HEK293 (cell line): Measurements from ENCODE around the gene ALAD.

Experiments
- CTCF ChIA-PET: fragments of 350-600 bp; formaldehyde crosslinking; extraction: SDS; loops from one replicate; lab custom pipeline; 2021; ENCODE audit warnings: antibody characterized with exemption; lab: Yijun Ruan, JAX
- POLR2A ChIA-PET: fragments of 300-600 bp; formaldehyde crosslinking; extraction: SDS; loops from one replicate; lab custom pipeline; 2020; ENCODE audit warnings: antibody characterized with exemption, inconsistent platforms; lab: Yijun Ruan, JAX
- H3K27ac ChIP-seq: fragments of 200-500 bp; sonication (Bioruptor generic); 2 replicates; pipeline ENCODE4 v1.5.1; 2014; ENCODE audit warnings: low read depth, low read length, control low read depth, inconsistent platforms; ENCODE audit errors: extremely low read depth
- H3K36me3 ChIP-seq, 2 experiments: fragments of 200-500 bp in 1 of 2; sonication (Bioruptor generic) in 1 of 2; 1 replicate in 1 of 2; 2 replicates in 1 of 2; pipeline ENCODE4 v1.5.1; 2014 to 2017; ENCODE audit warnings: inconsistent platforms in 2 of 2, low read length in 2 of 2; ENCODE audit not compliant: control insufficient read depth in 2 of 2, insufficient read depth in 1 of 2
- H3K4me1 ChIP-seq: fragments of 200-500 bp; sonication (Bioruptor generic); 2 replicates; pipeline ENCODE4 v1.5.1; 2014; ENCODE audit warnings: mild to moderate bottlenecking, low read length, inconsistent platforms; ENCODE audit not compliant: control insufficient read depth, insufficient read depth
- H3K4me3 ChIP-seq: 2 replicates; pipeline ENCODE4 v1.5.1; 2011; ENCODE audit warnings: low read depth, mild to moderate bottlenecking, control low read depth, low read length, moderate library complexity
- H3K9me3 ChIP-seq: fragments of 200-500 bp; sonication (Bioruptor generic); 2 replicates; pipeline ENCODE4 v1.5.1; 2014; ENCODE audit warnings: low read depth, low read length, inconsistent platforms; ENCODE audit not compliant: control insufficient read depth, insufficient read depth
- ATF2 ChIP-seq: fragments of 450-650 bp; formaldehyde crosslinking; IDR thresholded peaks from 2 replicates; pipeline ENCODE4 v1.5.1; 2016; ENCODE audit warnings: missing biosample characterization, missing genetic modification characterization, low read depth
- FEZF1 ChIP-seq: fragments of 450-650 bp; formaldehyde crosslinking; IDR thresholded peaks from 2 replicates; pipeline ENCODE4 v1.5.1; 2016; ENCODE audit warnings: missing biosample characterization, missing genetic modification characterization
- KLF7 ChIP-seq: fragments of 450-650 bp; formaldehyde crosslinking; IDR thresholded peaks from 2 replicates; pipeline ENCODE4 v1.5.1; 2016; ENCODE audit warnings: missing biosample characterization, missing genetic modification characterization, borderline replicate concordance
- KLF8 ChIP-seq: fragments of 450-650 bp; formaldehyde crosslinking; IDR thresholded peaks from 2 replicates; pipeline ENCODE4 v1.5.1; 2016; ENCODE audit warnings: missing biosample characterization, missing genetic modification characterization
- MYNN ChIP-seq: fragments of 450-650 bp; formaldehyde crosslinking; IDR thresholded peaks from 2 replicates; pipeline ENCODE4 v1.5.1; 2016; ENCODE audit warnings: missing biosample characterization, missing genetic modification characterization, borderline replicate concordance
- SCRT1 ChIP-seq: fragments of 450-650 bp; formaldehyde crosslinking; IDR thresholded peaks from 2 replicates; pipeline ENCODE4 v1.5.1; 2016; ENCODE audit warnings: missing biosample characterization, missing genetic modification characterization, borderline replicate concordance
- SCRT2 ChIP-seq: fragments of 450-650 bp; formaldehyde crosslinking; IDR thresholded peaks from 2 replicates; pipeline ENCODE4 v1.5.1; 2016; ENCODE audit warnings: missing biosample characterization, missing genetic modification characterization
- SP3 ChIP-seq: fragments of 450-650 bp; formaldehyde crosslinking; IDR thresholded peaks from 2 replicates; pipeline ENCODE4 v1.5.1; 2016; ENCODE audit warnings: missing biosample characterization, missing genetic modification characterization
- ZBTB17 ChIP-seq: fragments of 450-650 bp; formaldehyde crosslinking; IDR thresholded peaks from 2 replicates; pipeline ENCODE4 v1.5.1; 2016; ENCODE audit warnings: missing biosample characterization, missing genetic modification characterization
- ZBTB20 ChIP-seq: fragments of 450-650 bp; formaldehyde crosslinking; IDR thresholded peaks from 2 replicates; pipeline ENCODE4 v1.5.1; 2016; ENCODE audit warnings: missing biosample characterization, missing genetic modification characterization
- ZFHX2 ChIP-seq: fragments of 450-650 bp; formaldehyde crosslinking; conservative IDR thresholded peaks from 2 replicates; pipeline ENCODE4 v1.5.1; 2016; ENCODE audit warnings: missing biosample characterization, missing genetic modification characterization
- ZFP37 ChIP-seq: fragments of 450-650 bp; formaldehyde crosslinking; IDR thresholded peaks from 2 replicates; pipeline ENCODE4 v1.5.1; 2016; ENCODE audit warnings: missing biosample characterization, missing genetic modification characterization
- ZIC2 ChIP-seq: fragments of 450-650 bp; formaldehyde crosslinking; IDR thresholded peaks from 2 replicates; pipeline ENCODE4 v1.5.1; 2016; ENCODE audit warnings: missing biosample characterization, missing genetic modification characterization
- ZNF146 ChIP-seq: fragments of 450-650 bp; formaldehyde crosslinking; IDR thresholded peaks from 2 replicates; pipeline ENCODE4 v1.5.1; 2016; ENCODE audit warnings: missing biosample characterization, missing genetic modification characterization
- ZNF223 ChIP-seq: fragments of 450-650 bp; formaldehyde crosslinking; IDR thresholded peaks from 2 replicates; pipeline ENCODE4 v1.5.1; 2016; ENCODE audit warnings: missing biosample characterization, missing genetic modification characterization
- ZNF24 ChIP-seq: fragments of 450-650 bp; formaldehyde crosslinking; IDR thresholded peaks from 2 replicates; pipeline ENCODE4 v1.5.1; 2016; ENCODE audit warnings: missing biosample characterization, missing genetic modification characterization
- ZNF561 ChIP-seq: fragments of 450-650 bp; IDR thresholded peaks from 2 replicates; pipeline ENCODE4 v1.5.1; 2018; ENCODE audit warnings: missing biosample characterization, missing genetic modification characterization, borderline replicate concordance
- ZNF585B ChIP-seq: fragments of 450-650 bp; formaldehyde crosslinking; IDR thresholded peaks from 2 replicates; pipeline ENCODE4 v1.5.1; 2016; ENCODE audit warnings: missing biosample characterization, missing genetic modification characterization
- ZNF624 ChIP-seq: fragments of 450-650 bp; formaldehyde crosslinking; IDR thresholded peaks from 2 replicates; pipeline ENCODE4 v1.5.1; 2017; ENCODE audit warnings: missing biosample characterization, missing genetic modification characterization
- ZNF629 ChIP-seq: fragments of 450-650 bp; formaldehyde crosslinking; IDR thresholded peaks from 2 replicates; pipeline ENCODE4 v1.5.1; 2017; ENCODE audit warnings: missing biosample characterization, missing genetic modification characterization
- ZNF747 ChIP-seq: fragments of 450-650 bp; formaldehyde crosslinking; IDR thresholded peaks from 2 replicates; pipeline ENCODE4 v1.5.1; 2016; ENCODE audit warnings: missing biosample characterization, missing genetic modification characterization
- ZSCAN23 ChIP-seq: fragments of 450-650 bp; formaldehyde crosslinking; IDR thresholded peaks from 2 replicates; pipeline ENCODE4 v1.5.1; 2016; ENCODE audit warnings: missing biosample characterization, missing genetic modification characterization
- TF ChIP-seq, protein P1 (sequence below): fragments of 450-650 bp; formaldehyde crosslinking; IDR thresholded peaks from 2 replicates; pipeline ENCODE4 v1.5.0; 2017; ENCODE audit warnings: missing biosample characterization, missing genetic modification characterization, borderline replicate concordance
- TF ChIP-seq, protein P2 (sequence below): fragments of 450-650 bp; formaldehyde crosslinking; IDR thresholded peaks from 2 replicates; pipeline ENCODE4 v1.5.1; 2017; ENCODE audit warnings: missing biosample characterization, missing genetic modification characterization
- TF ChIP-seq, protein P3 (sequence below): fragments of 450-650 bp; formaldehyde crosslinking; IDR thresholded peaks from 2 replicates; pipeline ENCODE4 v1.5.1; 2016; ENCODE audit warnings: missing biosample characterization, missing genetic modification characterization

Gene ALAD

DNA sequence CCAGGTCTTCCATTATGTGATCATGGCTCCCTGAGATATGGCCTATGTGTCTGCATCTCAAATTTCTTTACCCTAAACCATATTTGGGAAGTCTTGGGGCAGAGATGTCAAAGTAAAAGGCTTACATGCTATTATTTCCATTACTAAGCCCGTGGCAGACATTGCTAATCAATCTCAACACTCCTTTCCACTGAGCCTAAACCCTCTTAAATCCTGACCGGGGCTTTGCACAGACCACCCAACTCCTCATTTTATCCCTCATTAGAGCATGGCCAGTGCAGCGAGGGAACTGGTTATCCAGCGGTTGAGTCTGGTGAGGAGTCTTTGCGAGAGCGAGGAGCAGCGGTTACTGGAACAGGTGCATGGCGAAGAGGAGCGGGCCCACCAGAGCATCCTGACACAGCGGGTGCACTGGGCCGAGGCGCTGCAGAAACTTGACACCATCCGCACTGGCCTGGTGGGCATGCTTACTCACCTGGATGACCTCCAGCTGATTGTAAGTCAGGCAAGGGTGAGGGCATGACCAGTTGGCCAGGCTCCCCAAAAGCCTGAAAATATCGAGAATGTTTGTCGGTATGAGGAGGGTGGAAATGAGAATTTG is 40.7 kb downstream of the ALAD start (continued):
- TF ChIP-seq KLF7 (tag by site-specific recombination) (no peak), SP3 (tag by site-specific recombination) (no peak), FEZF1 (no peak), ZBTB17 (tag by site-specific recombination) (0 out of 2 replicates have a peak, but pooled peaks have one; percentile 10), ZSCAN23 (tag by site-specific recombination) (no peak), ZNF146 (tag by site-specific recombination) (no peak), MYNN (tag by site-specific recombination) (peak; percentile 83), ZBTB20 (tag by site-specific recombination) (no peak), ZNF747 (tag by site-specific recombination) (no peak)
- TF ChIP-seq, protein P1, sequence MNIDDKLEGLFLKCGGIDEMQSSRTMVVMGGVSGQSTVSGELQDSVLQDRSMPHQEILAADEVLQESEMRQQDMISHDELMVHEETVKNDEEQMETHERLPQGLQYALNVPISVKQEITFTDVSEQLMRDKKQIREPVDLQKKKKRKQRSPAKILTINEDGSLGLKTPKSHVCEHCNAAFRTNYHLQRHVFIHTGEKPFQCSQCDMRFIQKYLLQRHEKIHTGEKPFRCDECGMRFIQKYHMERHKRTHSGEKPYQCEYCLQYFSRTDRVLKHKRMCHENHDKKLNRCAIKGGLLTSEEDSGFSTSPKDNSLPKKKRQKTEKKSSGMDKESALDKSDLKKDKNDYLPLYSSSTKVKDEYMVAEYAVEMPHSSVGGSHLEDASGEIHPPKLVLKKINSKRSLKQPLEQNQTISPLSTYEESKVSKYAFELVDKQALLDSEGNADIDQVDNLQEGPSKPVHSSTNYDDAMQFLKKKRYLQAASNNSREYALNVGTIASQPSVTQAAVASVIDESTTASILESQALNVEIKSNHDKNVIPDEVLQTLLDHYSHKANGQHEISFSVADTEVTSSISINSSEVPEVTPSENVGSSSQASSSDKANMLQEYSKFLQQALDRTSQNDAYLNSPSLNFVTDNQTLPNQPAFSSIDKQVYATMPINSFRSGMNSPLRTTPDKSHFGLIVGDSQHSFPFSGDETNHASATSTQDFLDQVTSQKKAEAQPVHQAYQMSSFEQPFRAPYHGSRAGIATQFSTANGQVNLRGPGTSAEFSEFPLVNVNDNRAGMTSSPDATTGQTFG (tag by site-specific recombination), result no peak

DNA sequence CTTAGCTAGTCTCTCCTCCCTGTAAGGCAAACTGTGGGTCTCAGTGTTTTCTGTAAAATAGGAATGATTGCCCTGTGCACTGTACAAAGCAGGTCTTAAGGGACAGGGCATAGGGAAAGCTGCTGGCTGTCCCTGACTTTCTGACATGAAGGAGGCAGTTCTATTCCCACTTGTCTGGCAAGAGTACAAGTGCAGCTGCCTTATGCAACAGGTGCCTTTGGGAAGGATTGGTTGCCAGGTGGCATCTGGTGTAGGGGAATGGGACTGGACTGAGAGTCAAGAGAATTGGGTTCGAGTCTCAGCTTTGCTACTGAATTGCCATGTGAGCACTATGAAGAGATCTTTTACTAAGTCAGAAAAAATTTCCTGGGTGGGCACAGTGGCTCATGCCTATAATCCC is 41.7 kb downstream of the ALAD start:
- H3K27ac ChIP-seq, result no peak overlapping the region
- ChIA-PET CTCF (interaction anchor here (1.1 kb wide), 1 partner anchor 11 kb away, joined by 3 read pairs; no protein-coding TSS in a partner anchor), POLR2A (interaction anchor here (0.7 to 1.2 kb wide), 2 partner anchors 17 to 51 kb away, joined by 3 to 4 read pairs; partner anchors contain the start of genes C9orf43, HDHD3 and POLE3)
- TF ChIP-seq SCRT1 (peak; percentile 82), SCRT2 (tag by site-specific recombination) (peak; percentile 89), ZFP37 (no peak)
- no peaks in the 10 kb centered on the region for H3K9me3 ChIP-seq
- H3K4me1 ChIP-seq, result no peaks in the 10 kb centered on the region
- H3K36me3 ChIP-seq, result no peaks in the 10 kb centered on the region
- no peak overlapping the region for H3K4me3 ChIP-seq

DNA sequence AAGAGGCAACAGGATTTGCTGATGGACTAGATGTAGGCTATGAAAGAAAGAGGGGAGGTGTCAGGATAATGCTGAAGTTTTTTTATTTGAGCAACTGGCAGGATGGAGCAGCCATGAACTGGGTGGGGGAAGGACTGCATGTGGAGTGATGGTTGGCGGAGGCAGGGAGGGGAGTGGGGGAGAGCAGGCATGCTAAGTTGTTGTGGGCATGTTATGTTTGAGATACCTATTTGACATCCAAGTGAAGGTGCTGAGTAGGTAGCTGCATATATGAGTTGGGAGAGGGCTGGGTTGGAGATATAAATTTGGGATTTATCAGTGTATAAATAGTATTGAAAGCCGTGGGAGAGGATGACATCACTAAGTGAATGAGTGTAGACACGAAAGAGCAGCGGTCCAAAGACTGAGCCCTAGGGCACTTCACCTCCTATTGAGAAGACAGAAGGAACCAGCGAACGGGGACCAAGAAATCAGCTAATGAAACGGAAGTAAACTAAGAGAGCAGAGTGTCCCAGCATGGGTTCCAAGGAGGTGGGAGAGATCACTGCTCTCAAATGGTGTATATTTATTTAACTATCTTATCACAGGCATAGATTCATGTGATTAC is 44.3 kb downstream of the ALAD start:
- no peak overlapping the region for H3K4me3 ChIP-seq
- ChIA-PET CTCF (interaction anchor here (1.0 to 1.1 kb wide), 2 partner anchors 45 to 48 kb away, joined by 4 to 5 read pairs; no protein-coding TSS in a partner anchor), POLR2A (interaction anchor here (0.5 to 1.6 kb wide), 5 partner anchors 11 to 54 kb away, joined by 3 to 7 read pairs (median 4); partner anchors contain the start of genes C9orf43, POLE3 and WDR31)
- no peak overlapping the region for H3K27ac ChIP-seq
- no peaks in the 10 kb centered on the region for H3K36me3 ChIP-seq
- H3K4me1 ChIP-seq, result no peaks in the 10 kb centered on the region
- no peaks in the 10 kb centered on the region for H3K9me3 ChIP-seq
- no peak for TF ChIP-seq ZNF24
- TF ChIP-seq ZNF223 (tag by site-specific recombination), result no peak
- no peak for TF ChIP-seq KLF8
- TF ChIP-seq ZFHX2 (tag by site-specific recombination), result 0 out of 2 replicates have a peak, but pooled peaks have one; percentile 35
- no peak for TF ChIP-seq ZNF585B (tag by site-specific recombination)
- TF ChIP-seq ATF2, result 0 out of 2 replicates have a peak, but pooled peaks have one; percentile 10
- peak; percentile 60 for TF ChIP-seq ZNF629 (tag by site-specific recombination)
- TF ChIP-seq, protein P2, sequence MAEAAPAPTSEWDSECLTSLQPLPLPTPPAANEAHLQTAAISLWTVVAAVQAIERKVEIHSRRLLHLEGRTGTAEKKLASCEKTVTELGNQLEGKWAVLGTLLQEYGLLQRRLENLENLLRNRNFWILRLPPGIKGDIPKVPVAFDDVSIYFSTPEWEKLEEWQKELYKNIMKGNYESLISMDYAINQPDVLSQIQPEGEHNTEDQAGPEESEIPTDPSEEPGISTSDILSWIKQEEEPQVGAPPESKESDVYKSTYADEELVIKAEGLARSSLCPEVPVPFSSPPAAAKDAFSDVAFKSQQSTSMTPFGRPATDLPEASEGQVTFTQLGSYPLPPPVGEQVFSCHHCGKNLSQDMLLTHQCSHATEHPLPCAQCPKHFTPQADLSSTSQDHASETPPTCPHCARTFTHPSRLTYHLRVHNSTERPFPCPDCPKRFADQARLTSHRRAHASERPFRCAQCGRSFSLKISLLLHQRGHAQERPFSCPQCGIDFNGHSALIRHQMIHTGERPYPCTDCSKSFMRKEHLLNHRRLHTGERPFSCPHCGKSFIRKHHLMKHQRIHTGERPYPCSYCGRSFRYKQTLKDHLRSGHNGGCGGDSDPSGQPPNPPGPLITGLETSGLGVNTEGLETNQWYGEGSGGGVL (tag by site-specific recombination), result peak; percentile 53; the same call in 1 of the 2 replicates
- TF ChIP-seq, protein P3, sequence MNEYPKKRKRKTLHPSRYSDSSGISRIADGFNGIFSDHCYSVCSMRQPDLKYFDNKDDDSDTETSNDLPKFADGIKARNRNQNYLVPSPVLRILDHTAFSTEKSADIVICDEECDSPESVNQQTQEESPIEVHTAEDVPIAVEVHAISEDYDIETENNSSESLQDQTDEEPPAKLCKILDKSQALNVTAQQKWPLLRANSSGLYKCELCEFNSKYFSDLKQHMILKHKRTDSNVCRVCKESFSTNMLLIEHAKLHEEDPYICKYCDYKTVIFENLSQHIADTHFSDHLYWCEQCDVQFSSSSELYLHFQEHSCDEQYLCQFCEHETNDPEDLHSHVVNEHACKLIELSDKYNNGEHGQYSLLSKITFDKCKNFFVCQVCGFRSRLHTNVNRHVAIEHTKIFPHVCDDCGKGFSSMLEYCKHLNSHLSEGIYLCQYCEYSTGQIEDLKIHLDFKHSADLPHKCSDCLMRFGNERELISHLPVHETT (tag by site-specific recombination), result no peak
- TF ChIP-seq ZNF561 (tag by site-specific recombination), result no peak
- TF ChIP-seq ZIC2 (tag by site-specific recombination), result peak; percentile 77
- no peak for TF ChIP-seq ZNF624 (tag by site-specific recombination)
